Heart right ventricle (tissue), 16 donors: ENCODE data around the gene MCM3. TPM values are rescaled to one million over a fixed set of nuclear protein-coding genes. Genes with fewer than 3 reads are reported as not detected.

Experiments
- ATAC-seq, 8 donors: fragments of 200-7000 bp; cut with Tn5 transposase; one replicate each; pipeline ENCODE4 v1.9.1; 2020; ENCODE audit warnings: mild to moderate bottlenecking in 8 of 8, moderate library complexity in 8 of 8, moderate number of reproducible peaks in 1 of 8
- DNase-seq, 2 donors: peaks; one replicate each; pipeline ENCODE4 v3.0.0-alpha.2; 2020
- H3K27ac ChIP-seq, 10 donors: fragments of 200-600 bp; sonication (generic) in 2 of 10; one replicate each; pipeline versions ENCODE4 v1.5.0 to v1.8.0; 2020 to 2022; ENCODE audit warnings: mild to moderate bottlenecking in 3 of 10
- H3K27me3 ChIP-seq, 7 donors: fragments of 200-600 bp; one replicate each; pipeline ENCODE4 v1.8.0; 2021 to 2022; ENCODE audit warnings: mild to moderate bottlenecking in 2 of 7
- H3K36me3 ChIP-seq, 9 donors: fragments of 200-600 bp; sonication (generic) in 1 of 9; one replicate each; pipeline versions ENCODE4 v1.5.0 to v1.8.0; 2020 to 2022; ENCODE audit warnings: mild to moderate bottlenecking in 2 of 9
- H3K4me1 ChIP-seq, 9 donors: fragments of 200-600 bp; sonication (generic) in 1 of 9; one replicate each; pipeline versions ENCODE4 v1.5.0 to v1.8.0; 2020 to 2022; ENCODE audit warnings: mild to moderate bottlenecking in 4 of 9
- H3K4me3 ChIP-seq, 10 donors: fragments of 200-600 bp; sonication (generic) in 2 of 10; one replicate each; pipeline versions ENCODE4 v1.5.0 to v1.8.0; 2020 to 2022; ENCODE audit warnings: mild to moderate bottlenecking in 7 of 10, moderate library complexity in 2 of 10
- H3K9me3 ChIP-seq, 11 donors: fragments of 200-600 bp in 10 of 11; sonication (generic) in 2 of 11; one replicate each; pipeline versions ENCODE4 v1.5.0 to v1.8.0; 2013 to 2022; ENCODE audit warnings: mild to moderate bottlenecking in 2 of 11, control low read depth in 1 of 11, moderate library complexity in 1 of 11
- CTCF ChIP-seq, 9 donors: fragments of 200-600 bp; sonication (generic) in 2 of 9; IDR thresholded peaks; one replicate each; pipeline versions ENCODE4 v1.5.0 to v1.8.0; 2021 to 2022; ENCODE audit warnings: antibody characterized with exemption in 9 of 9, mild to moderate bottlenecking in 5 of 9, moderate library complexity in 1 of 9
- WGBS, 2 donors: extraction: QIAGEN DNeasy Blood & Tissue Kit; methylation state at CpG; one replicate each; pipeline ENCODE4 v1.1.7; 2013; ENCODE audit warnings: inconsistent platforms in 1 of 2; 5-methylcytosine and 5-hydroxymethylcytosine counted together
- intact Hi-C, 10 donors: fragments of 100-400 bp; cut with DNase I; formaldehyde crosslinking; loops; one replicate each; pipeline versions ENCODE4 v1.11.1 to v1.14.2; 2022
- polyA plus RNA-seq, 2 donors: library from polyadenylated mRNA; stranded (reverse); fragments of 200-250 nt; gene quantifications; one replicate each; pipeline ENCODE4 v1.2.3, GENCODE V29; 2013
- total RNA-seq, 10 donors: library from RNA; stranded (reverse); fragmentation: NEBNext Ultra II Directional in 3 of 10; extraction: Animal tissue kit (Norgen Biotek cat#: 25700) in 3 of 10; gene quantifications; one replicate each; pipeline versions ENCODE4 v1.2.1 to v1.2.4, GENCODE V29; 2021 to 2023
- donor health status: Arrhythmogenic right ventricular cardiomyopathy.
- donor health status: ischemic (EF 13 %, LVEDD 7.1; RV severe dilation, severe dysfunction).
- donor health status: healthy with polysubstance abuse.
- donor health status: DM: no; HTN: yes; CAD: no.
- donor health status: DM: no; HTN: no; CAD: no.
- donor health status: ischemic (EF 25% LVEDD 6.9; RV normal size, moderate dysfunction).
- donor health status: ischemic (EF 25% LVEDD 5.7; RV mildly dilated, moderate dysfunction).
- donor health status: healthy.
- donor health status: DM: yes; HTN: yes; CAD: no.
- donor health status: Ischemic cardiomyopathy.
- donor health status: ischemic (EF 35%, LVEDD 5.7; RV mildly dilated, moderate dysfunction).
- donor health status: nonischemic (EF 11% LVEDD 7.7; RV severe dilation, severe dysfunction).
- donor health status: DM: yes; HTN: yes; CAD: no.
- donor health status: PGD.
- donor health status: ischemic (EF 29% LVEDD 5.4; RV normal size, mild dysfunction).
- donor health status: nonischemic (EF 23%, LVEDD 6.1; RV moderate dilation, normal function).

The MCM3 gene
- total and polyA plus RNA-seq, 12 donors, result 9.7 to 29.7 (median 25.9) TPM

GRCh38 chr6:52271852-52272460 is 12.6 kb downstream of the MCM3 start:
- intact Hi-C loops, result no loop called here
- H3K27ac ChIP-seq, result peak overlapping the region in 5 of 10 donors; percentile 1 to 67 (median 40)

GRCh38 chr6:52263709-52264540 is 20.6 kb downstream of the MCM3 start:
- peaks cover 0 to 81% (median 28%) of the 10 kb centered on the region in 9 donors for H3K36me3 ChIP-seq
- no peaks in the 10 kb centered on the region for H3K9me3 ChIP-seq
- peak; percentile 76 to 96 (median 92) for TF ChIP-seq CTCF (IDR thresholded peaks at IDR 0.05)
- no peaks in the 10 kb centered on the region for H3K27me3 ChIP-seq
- peak; percentile 33 to 49 for DNase-seq
- 47 to 50% methylated on average over 11 of the region's 11 CpGs for WGBS, 2 donors
- H3K27ac ChIP-seq, result no peak overlapping the region
- intact Hi-C loops, result loop anchor here in 5 of 10 donors (5.0 to 10.0 kb wide), 4 partner anchors 99 to 1449 kb away; partner anchors contain the start of gene TFAP2B (in 1 of the 5)
- peak in 6 of 8 donors; percentile 56 to 72 (median 65) for ATAC-seq
- no peak overlapping the region for H3K4me3 ChIP-seq
- H3K4me1 ChIP-seq, result no peaks in the 10 kb centered on the region

More at GRCh38 chr6:52271852-52272460, 12.6 kb downstream of the MCM3 start:
- Histone ChIP-seq H3K4me1 (peaks cover 0 to 12% (median 0%) of the 10 kb centered on the region in 9 donors), H3K4me3 (no peak overlapping the region), H3K27me3 (no peaks in the 10 kb centered on the region), H3K9me3 (no peaks in the 10 kb centered on the region), H3K36me3 (peaks cover 0 to 100% (median 48%) of the 10 kb centered on the region in 9 donors)
- WGBS, 2 donors, result 65 to 71% methylated on average over 9 of the region's 9 CpGs
- no peak for TF ChIP-seq CTCF (IDR thresholded peaks at IDR 0.05)
- DNase-seq (no peak), ATAC-seq (peak in 6 of 8 donors; percentile 17 to 86 (median 60))

GRCh38 chr6:52262620-52263344 is 21.8 kb downstream of the MCM3 start:
- Histone ChIP-seq H3K27me3 (peaks cover 0 to 2% (median 0%) of the 10 kb centered on the region in 7 donors), H3K4me3 (no peak overlapping the region), H3K36me3 (peaks cover 0 to 69% (median 19%) of the 10 kb centered on the region in 9 donors), H3K4me1 (no peaks in the 10 kb centered on the region), H3K27ac (no peak overlapping the region), H3K9me3 (no peaks in the 10 kb centered on the region)
- 87 to 88% methylated on average over 9 of the region's 9 CpGs for WGBS, 2 donors
- intact Hi-C loops, result loop anchor here in 5 of 10 donors (5.0 to 10.0 kb wide), 4 partner anchors 98 to 1448 kb away; partner anchors contain the start of gene TFAP2B (in 1 of the 5)
- no peak for DNase-seq
- no peak for TF ChIP-seq CTCF (IDR thresholded peaks at IDR 0.05)
- ATAC-seq, result no peak

- Histone ChIP-seq H3K27me3 (peaks cover 0 to 9% (median 0%) of the 10 kb centered on the region in 7 donors), H3K36me3 (peaks cover 0 to 54% (median 9%) of the 10 kb centered on the region in 9 donors), H3K9me3 (no peaks in the 10 kb centered on the region), H3K4me1 (no peaks in the 10 kb centered on the region), H3K4me3 (no peak overlapping the region), H3K27ac (no peak overlapping the region)
- ATAC-seq (no peak), DNase-seq (no peak)
- intact Hi-C loops, result loop anchor here in 5 of 10 donors (5.0 to 10.0 kb wide), 4 partner anchors 96 to 1446 kb away; partner anchors contain the start of gene TFAP2B (in 1 of the 5)
- WGBS, 2 donors, result 85 to 87% methylated on average over 6 of the region's 6 CpGs
- TF ChIP-seq CTCF (IDR thresholded peaks at IDR 0.05), result no peak
These were observed 23.3 kb downstream of the MCM3 start for GRCh38 chr6:52261229-52261628.
